ENCODE data around the gene TMEM123.

The TMEM123 gene

DNA sequence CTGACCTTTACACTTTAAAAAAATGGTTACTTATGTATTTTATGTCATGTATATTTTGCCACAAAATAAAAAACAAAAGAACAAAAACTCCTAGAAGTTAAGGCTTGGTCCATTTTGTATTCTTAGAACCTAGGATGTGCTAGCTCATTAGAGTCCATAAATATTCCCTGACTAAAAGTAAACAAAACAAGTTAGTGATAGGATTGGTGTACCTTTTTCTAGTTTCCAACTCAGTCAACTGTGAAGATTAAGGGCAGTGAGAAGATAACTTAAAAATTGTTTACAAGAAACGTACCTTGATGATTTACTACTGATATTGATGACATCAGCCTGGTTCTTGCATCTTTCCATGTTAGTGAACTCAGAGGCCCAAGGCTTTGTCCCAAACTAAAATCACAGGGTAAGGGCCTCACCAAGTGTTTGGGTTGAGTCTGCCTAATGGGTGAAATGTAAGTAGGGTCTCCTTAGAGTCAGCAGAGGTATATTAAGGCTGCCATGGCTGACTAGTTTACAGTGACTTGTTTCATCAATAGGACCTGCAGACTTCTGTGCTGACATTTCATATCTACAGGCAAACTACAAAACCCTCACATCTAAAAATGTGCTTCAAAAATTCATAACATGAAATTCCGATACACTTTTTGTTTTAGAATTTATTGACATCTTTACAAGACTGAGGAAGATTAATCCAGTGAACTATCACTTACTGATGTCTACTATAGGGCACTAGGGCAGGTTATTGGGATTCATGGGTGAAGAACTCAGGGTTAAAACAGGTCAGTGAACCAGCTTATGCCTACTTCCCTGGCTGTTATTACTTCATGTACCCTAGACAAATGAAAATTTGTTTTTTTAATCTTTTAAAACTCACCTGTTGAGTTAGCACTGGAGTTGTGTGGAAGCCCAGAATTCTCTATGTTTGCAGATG, 4.4 kb downstream of the TMEM123 start:
- TF ChIP-seq, protein P1, sequence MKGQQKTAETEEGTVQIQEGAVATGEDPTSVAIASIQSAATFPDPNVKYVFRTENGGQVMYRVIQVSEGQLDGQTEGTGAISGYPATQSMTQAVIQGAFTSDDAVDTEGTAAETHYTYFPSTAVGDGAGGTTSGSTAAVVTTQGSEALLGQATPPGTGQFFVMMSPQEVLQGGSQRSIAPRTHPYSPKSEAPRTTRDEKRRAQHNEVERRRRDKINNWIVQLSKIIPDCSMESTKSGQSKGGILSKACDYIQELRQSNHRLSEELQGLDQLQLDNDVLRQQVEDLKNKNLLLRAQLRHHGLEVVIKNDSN (IDR thresholded peaks at IDR 0.05), result no peak
- TF ChIP-seq, protein P2, sequence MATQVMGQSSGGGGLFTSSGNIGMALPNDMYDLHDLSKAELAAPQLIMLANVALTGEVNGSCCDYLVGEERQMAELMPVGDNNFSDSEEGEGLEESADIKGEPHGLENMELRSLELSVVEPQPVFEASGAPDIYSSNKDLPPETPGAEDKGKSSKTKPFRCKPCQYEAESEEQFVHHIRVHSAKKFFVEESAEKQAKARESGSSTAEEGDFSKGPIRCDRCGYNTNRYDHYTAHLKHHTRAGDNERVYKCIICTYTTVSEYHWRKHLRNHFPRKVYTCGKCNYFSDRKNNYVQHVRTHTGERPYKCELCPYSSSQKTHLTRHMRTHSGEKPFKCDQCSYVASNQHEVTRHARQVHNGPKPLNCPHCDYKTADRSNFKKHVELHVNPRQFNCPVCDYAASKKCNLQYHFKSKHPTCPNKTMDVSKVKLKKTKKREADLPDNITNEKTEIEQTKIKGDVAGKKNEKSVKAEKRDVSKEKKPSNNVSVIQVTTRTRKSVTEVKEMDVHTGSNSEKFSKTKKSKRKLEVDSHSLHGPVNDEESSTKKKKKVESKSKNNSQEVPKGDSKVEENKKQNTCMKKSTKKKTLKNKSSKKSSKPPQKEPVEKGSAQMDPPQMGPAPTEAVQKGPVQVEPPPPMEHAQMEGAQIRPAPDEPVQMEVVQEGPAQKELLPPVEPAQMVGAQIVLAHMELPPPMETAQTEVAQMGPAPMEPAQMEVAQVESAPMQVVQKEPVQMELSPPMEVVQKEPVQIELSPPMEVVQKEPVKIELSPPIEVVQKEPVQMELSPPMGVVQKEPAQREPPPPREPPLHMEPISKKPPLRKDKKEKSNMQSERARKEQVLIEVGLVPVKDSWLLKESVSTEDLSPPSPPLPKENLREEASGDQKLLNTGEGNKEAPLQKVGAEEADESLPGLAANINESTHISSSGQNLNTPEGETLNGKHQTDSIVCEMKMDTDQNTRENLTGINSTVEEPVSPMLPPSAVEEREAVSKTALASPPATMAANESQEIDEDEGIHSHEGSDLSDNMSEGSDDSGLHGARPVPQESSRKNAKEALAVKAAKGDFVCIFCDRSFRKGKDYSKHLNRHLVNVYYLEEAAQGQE (IDR thresholded peaks at IDR 0.05; ENCODE audit: low read depth), result no peak
- TF ChIP-seq ZBTB7A (IDR thresholded peaks at IDR 0.05; ENCODE audit: low read depth) (no peak), YY1 (IDR thresholded peaks at IDR 0.05; ENCODE audit: low read depth) (no peak), CREB1 (IDR thresholded peaks at IDR 0.05; ENCODE audit: low read depth) (no peak), TCF12 (IDR thresholded peaks at IDR 0.05; ENCODE audit: low read depth) (no peak), TAF1 (IDR thresholded peaks at IDR 0.05; ENCODE audit: low read depth) (no peak), NFIC (IDR thresholded peaks at IDR 0.05) (no peak), FOXM1 (IDR thresholded peaks at IDR 0.05; ENCODE audit: borderline replicate concordance, low read depth) (no peak), TEAD4 (IDR thresholded peaks at IDR 0.05) (no peak), EP300 (IDR thresholded peaks at IDR 0.05; ENCODE audit: borderline replicate concordance) (no peak), EGR1 (IDR thresholded peaks at IDR 0.05) (no peak), RAD21 (IDR thresholded peaks at IDR 0.05; ENCODE audit: low read depth) (no peak), CEBPB (IDR thresholded peaks at IDR 0.05) (no peak)
- TF ChIP-seq, protein P3, sequence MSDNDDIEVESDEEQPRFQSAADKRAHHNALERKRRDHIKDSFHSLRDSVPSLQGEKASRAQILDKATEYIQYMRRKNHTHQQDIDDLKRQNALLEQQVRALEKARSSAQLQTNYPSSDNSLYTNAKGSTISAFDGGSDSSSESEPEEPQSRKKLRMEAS (IDR thresholded peaks at IDR 0.05), result no peak

DNA sequence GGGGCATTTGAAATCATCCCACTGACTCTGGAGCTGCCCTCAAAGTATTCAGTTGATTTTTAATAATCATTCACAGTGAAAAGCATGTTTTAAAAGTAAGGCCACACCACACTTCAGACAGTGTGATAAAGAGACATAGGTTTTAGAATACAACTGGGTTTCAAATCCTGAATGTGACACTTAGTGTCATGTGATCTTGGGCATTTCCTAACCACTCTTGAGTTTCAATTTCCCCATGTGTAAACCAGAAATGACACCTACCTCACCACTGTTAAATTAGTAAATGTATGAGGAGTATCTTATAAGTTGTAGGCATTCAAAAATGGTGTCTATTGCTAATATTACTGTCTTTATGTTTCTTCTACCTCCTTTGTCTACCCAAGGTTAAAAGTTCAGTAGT, 5.4 kb downstream of the TMEM123 start:
- TF ChIP-seq, protein P1 (IDR thresholded peaks at IDR 0.05), result 0 out of 2 replicates have a peak, but pooled peaks have one; percentile 9
- TF ChIP-seq, protein P3 (IDR thresholded peaks at IDR 0.05), result no peak

DNA sequence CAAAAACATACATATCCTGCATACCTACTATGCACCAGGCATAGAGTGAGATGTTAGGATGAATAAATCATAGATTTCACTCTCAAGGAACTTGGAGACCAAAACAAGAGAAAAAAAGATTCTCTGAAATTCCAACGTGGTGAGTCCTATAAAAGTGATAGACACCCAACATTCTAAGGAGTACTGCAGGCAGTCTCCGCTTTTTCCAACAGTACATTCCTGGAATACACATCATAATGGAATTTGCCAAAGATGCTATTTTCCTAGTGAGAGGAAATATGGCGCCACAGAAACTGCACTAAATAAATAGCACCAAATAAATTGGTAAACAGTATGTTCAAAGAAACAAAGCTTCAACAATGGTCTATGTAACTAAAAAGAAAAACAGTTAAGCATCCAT, 6.0 kb downstream of the TMEM123 start:
- TF ChIP-seq EP300 (IDR thresholded peaks at IDR 0.05; ENCODE audit: borderline replicate concordance), result no peak
- no peak for TF ChIP-seq EGR1 (IDR thresholded peaks at IDR 0.05)
- no peak for TF ChIP-seq TAF1 (IDR thresholded peaks at IDR 0.05; ENCODE audit: low read depth)
- TF ChIP-seq FOXM1 (IDR thresholded peaks at IDR 0.05; ENCODE audit: borderline replicate concordance, low read depth), result no peak
- no peak for TF ChIP-seq CEBPB (IDR thresholded peaks at IDR 0.05)
- TF ChIP-seq RAD21 (IDR thresholded peaks at IDR 0.05; ENCODE audit: low read depth), result no peak
- no peak for TF ChIP-seq YY1 (IDR thresholded peaks at IDR 0.05; ENCODE audit: low read depth)
- TF ChIP-seq TEAD4 (IDR thresholded peaks at IDR 0.05), result no peak
- TF ChIP-seq TCF12 (IDR thresholded peaks at IDR 0.05; ENCODE audit: low read depth), result no peak

DNA sequence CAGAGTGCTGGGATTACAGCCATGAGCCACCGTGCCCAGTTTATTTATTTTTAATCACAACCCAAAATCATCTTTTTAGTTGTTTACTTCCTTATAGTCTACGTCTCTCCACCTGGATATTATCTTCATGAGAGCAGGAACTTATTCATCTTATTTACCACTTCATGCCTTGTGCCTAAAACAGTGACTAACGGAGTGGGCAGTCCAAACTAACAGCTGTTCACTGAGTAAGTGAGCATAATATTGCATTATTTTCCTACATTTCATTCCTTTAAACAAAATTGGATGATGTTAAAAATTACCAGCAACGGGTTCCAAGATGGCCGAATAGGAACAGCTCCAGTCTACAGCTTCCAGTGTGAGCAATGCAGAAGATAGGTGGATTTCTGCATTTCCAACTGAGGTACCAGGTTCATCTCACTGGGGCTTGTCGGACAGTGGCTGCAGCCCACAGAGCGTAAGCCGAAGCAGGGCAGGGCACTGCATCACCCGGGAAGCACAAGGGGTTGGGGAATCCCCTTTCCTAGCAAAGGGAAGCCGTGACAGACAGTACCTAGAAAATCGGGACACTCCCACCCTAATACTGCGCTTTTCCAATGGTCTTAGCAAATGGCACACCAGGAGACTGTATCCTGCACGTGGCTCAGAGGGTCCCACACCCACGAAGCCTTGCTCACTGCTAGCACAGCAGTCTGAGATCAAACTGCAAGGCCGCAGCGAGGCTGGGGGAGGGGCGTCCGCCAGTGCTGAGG, 14.1 kb downstream of the TMEM123 start:
- TF ChIP-seq, protein P2 (IDR thresholded peaks at IDR 0.05; ENCODE audit: low read depth), result no peak
- no peak for TF ChIP-seq RAD21 (IDR thresholded peaks at IDR 0.05; ENCODE audit: low read depth)
- TF ChIP-seq, protein P3 (IDR thresholded peaks at IDR 0.05), result no peak
- TF ChIP-seq TEAD4 (IDR thresholded peaks at IDR 0.05), result no peak
- TF ChIP-seq FOXM1 (IDR thresholded peaks at IDR 0.05; ENCODE audit: borderline replicate concordance, low read depth), result no peak
- no peak for TF ChIP-seq NFIC (IDR thresholded peaks at IDR 0.05)
- no peak for TF ChIP-seq EGR1 (IDR thresholded peaks at IDR 0.05)
- TF ChIP-seq, protein P1 (IDR thresholded peaks at IDR 0.05), result no peak
- TF ChIP-seq YY1 (IDR thresholded peaks at IDR 0.05; ENCODE audit: low read depth), result no peak
- no peak for TF ChIP-seq TCF12 (IDR thresholded peaks at IDR 0.05; ENCODE audit: low read depth)
- TF ChIP-seq TAF1 (IDR thresholded peaks at IDR 0.05; ENCODE audit: low read depth), result no peak
- TF ChIP-seq CEBPB (IDR thresholded peaks at IDR 0.05), result no peak
- TF ChIP-seq EP300 (IDR thresholded peaks at IDR 0.05; ENCODE audit: borderline replicate concordance), result no peak

Data from Ishikawa (cell line).